NCI-H1436 (cell line): ENCODE results near the gene MEIOB.

ENCODE experiments used
- DNase-seq: peaks from one replicate; lab custom pipeline; 2025; lab: John Stamatoyannopoulos, UW

Gene MEIOB

DNA sequence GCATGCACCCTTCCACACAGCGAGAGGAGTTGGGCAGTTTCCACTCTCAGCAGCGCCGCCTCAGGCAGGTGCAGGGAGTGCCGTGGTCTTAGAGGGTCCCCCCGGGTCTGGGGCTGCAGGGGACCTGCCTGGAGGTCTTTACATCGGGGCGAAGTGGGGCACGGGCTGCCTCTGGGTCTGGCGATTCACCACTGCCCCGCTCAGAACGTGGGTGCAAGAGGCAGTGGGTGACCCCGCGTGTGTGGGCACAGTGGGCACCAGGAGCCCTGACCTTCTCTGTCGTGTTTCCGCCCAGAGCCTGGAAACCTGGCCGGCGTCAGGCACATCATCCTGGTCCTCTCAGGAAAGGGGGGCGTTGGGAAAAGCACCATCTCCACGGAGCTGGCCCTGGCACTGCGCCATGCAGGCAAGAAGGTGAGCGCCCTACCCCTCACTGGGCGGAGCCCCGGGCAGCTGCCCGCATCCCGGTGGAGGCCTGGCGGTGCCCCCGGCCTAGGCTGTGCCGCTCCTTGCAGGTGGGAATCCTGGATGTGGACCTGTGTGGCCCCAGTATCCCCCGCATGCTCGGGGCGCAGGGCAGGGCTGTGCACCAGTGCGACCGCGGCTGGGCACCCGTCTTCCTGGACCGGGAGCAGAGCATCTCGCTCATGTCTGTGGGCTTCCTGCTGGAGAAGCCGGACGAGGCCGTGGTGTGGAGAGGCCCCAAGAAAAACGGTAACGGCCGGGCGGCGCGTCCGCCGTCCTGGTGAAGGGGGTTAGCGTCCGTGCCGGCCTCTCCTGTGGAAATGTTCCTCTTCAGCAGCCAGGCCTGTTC is 85.5 kb downstream of the MEIOB start:
- DNase-seq = no peak

DNA sequence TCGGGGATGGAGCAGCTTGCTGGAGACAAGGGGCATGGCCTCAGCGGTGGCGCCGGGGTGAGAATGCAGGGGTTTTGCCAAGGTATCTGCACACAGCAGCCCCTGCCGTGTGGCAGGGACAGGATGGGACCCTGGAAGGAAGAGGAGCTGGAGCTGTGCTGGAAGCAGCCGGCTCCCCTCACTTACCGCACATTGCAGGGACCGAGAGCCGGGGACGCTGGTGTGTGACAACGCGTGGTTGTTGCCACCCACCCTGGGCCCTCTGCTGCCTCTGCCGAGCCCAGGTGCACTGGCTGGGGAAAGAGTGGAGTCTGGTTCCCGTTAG is 86.2 kb downstream of the MEIOB start:
- DNase-seq = no peak

- no peak for DNase-seq
These were observed 86.8 kb downstream of the MEIOB start for GRCh38 chr16:1784977-1785845.
